Cerebellar nuclear complex (tissue), 1 donor: ENCODE data around the gene GPR68.
A peak's percentile ranks its signal among the peaks of the same experiment; 100 is the strongest.

ENCODE experiments used
- DNase-seq, 2 experiments: peaks; one replicate each; lab custom pipeline; 2025; lab: John Stamatoyannopoulos, UW

The GPR68 gene

GRCh38 chr14:91244501-91244901, at the start of gene GPR68:
Gene GPR68, minus strand, starts transcription at chr14:91244704. Its CDS starts 9,654 bp downstream, at chr14:91235050.
- peak; percentile 34 to 71 for DNase-seq

- DNase-seq: no peak
Observed at GRCh38 chr14:91294153-91294552, 49.6 kb upstream of the GPR68 start.

- DNase-seq: no peak
Observed at GRCh38 chr14:91293281-91293680, 48.8 kb upstream of the GPR68 start.

- DNase-seq: no peak
Observed at GRCh38 chr14:91292491-91292890, 48.0 kb upstream of the GPR68 start.

GRCh38 chr14:91291786-91292405, 47.4 kb upstream of the GPR68 start:
- no peak for DNase-seq

GRCh38 chr14:91290986-91291385, 46.5 kb upstream of the GPR68 start:
- DNase-seq: no peak

GRCh38 chr14:91289464-91289863, 45.0 kb upstream of the GPR68 start:
- no peak for DNase-seq

- no peak for DNase-seq
Observed at GRCh38 chr14:91288876-91289275, 44.4 kb upstream of the GPR68 start.

- peak in 1 of 2 experiments; percentile 63 for DNase-seq
Observed at GRCh38 chr14:91286530-91286937, 42.0 kb upstream of the GPR68 start.

- DNase-seq: no peak
Observed at GRCh38 chr14:91284791-91285548, 40.5 kb upstream of the GPR68 start.

- no peak for DNase-seq
Observed at GRCh38 chr14:91284146-91284790, 39.8 kb upstream of the GPR68 start.

- no peak for DNase-seq
Observed at GRCh38 chr14:91283666-91284065, 39.2 kb upstream of the GPR68 start.

- DNase-seq: no peak
Observed at GRCh38 chr14:91282954-91283645, 38.6 kb upstream of the GPR68 start.

GRCh38 chr14:91281346-91281745, 36.8 kb upstream of the GPR68 start:
- DNase-seq: no peak

GRCh38 chr14:91280129-91280528, 35.6 kb upstream of the GPR68 start:
- DNase-seq: no peak

GRCh38 chr14:91279354-91279753, 34.9 kb upstream of the GPR68 start:
- DNase-seq: no peak

- no peak for DNase-seq
Observed at GRCh38 chr14:91278383-91278715, 33.8 kb upstream of the GPR68 start.

- DNase-seq: no peak
Observed at GRCh38 chr14:91277546-91278382, 33.3 kb upstream of the GPR68 start.

- no peak for DNase-seq
Observed at GRCh38 chr14:91274796-91275195, 30.3 kb upstream of the GPR68 start.

- DNase-seq: no peak
Observed at GRCh38 chr14:91273885-91274273, 29.4 kb upstream of the GPR68 start.

- DNase-seq: no peak
Observed at GRCh38 chr14:91273273-91273884, 28.9 kb upstream of the GPR68 start.
